ENCODE data around the gene NDFIP1. TPM values are rescaled to one million over a fixed set of nuclear protein-coding genes. Genes with fewer than 3 reads are reported as not detected.

Gene NDFIP1
- total and polyA plus RNA-seq, 10 of the 15 experiments (the other 5 are each of a cell fraction or from before 2014, with no cell fraction given), result 0.08 to 2.7 (median 0.92) TPM

GRCh38 chr5:142184988-142185387 lies 76.4 kb downstream of the NDFIP1 start (continued):
- TF ChIP-seq POU2F2 (IDR thresholded peaks at IDR 0.05; ENCODE audit: borderline replicate concordance, low read depth, low read length), result no peak
- TF ChIP-seq REST (IDR thresholded peaks at IDR 0.05; ENCODE audit: low read depth, low read length), result no peak
- no peak for TF ChIP-seq USF2 (IDR thresholded peaks at IDR 0.05; ENCODE audit: borderline replicate concordance, low read depth, low read length)
- no peak for TF ChIP-seq ZNF207 (IDR thresholded peaks at IDR 0.05; ENCODE audit: borderline replicate concordance)
- no peak for TF ChIP-seq MLLT1 (IDR thresholded peaks at IDR 0.05)

GRCh38 chr5:142186514-142186856 lies 77.9 kb downstream of the NDFIP1 start:
- H3K4me1 ChIP-seq (ENCODE audit: control insufficient read depth, insufficient read depth, low read length), result no peaks in the 10 kb centered on the region
- no peak for TF ChIP-seq PAX5 (IDR thresholded peaks at IDR 0.05; ENCODE audit: borderline replicate concordance, low read depth, low read length)
- TF ChIP-seq TAF1 (IDR thresholded peaks at IDR 0.05; ENCODE audit: borderline replicate concordance, low read depth, low read length), result no peak
- no peak for TF ChIP-seq MTA2 (IDR thresholded peaks at IDR 0.05; ENCODE audit: low read depth)
- TF ChIP-seq GABPA (IDR thresholded peaks at IDR 0.05; ENCODE audit: low read depth), result no peak
- TF ChIP-seq TCF3 (IDR thresholded peaks at IDR 0.05; ENCODE audit: borderline replicate concordance, insufficient read depth, low read depth, low read length), result no peak
- TF ChIP-seq RELB (IDR thresholded peaks at IDR 0.05; ENCODE audit: low read depth), result no peak
- no peak for TF ChIP-seq GATAD2B (conservative IDR thresholded peaks at IDR 0.05; ENCODE audit: low read depth)
- H3K4me3 ChIP-seq, result no peak overlapping the region
- no TSS peak for BruUV-seq (replicated peaks)
- no peak overlapping the region for H3K27ac ChIP-seq (ENCODE audit: control insufficient read depth, insufficient read depth)
- FAIRE-seq (no peak), ATAC-seq (no peak), DNase-seq (ENCODE audit: low read depth, low spot score) (no peak)
- no peaks in the 10 kb centered on the region for H3K79me2 ChIP-seq (ENCODE audit: control insufficient read depth, insufficient read depth, low read length)
- peaks cover 0 to 2% of the 10 kb centered on the region in 2 experiments; a peak in 2 of 4 replicates for H3K27me3 ChIP-seq (replicated peaks in 1 of 2; ENCODE audit: control insufficient read depth in 2 of 2, insufficient read depth in 2 of 2, low read length in 1 of 2)
- H3K9me3 ChIP-seq (replicated peaks; ENCODE audit: control insufficient read depth, insufficient read depth, low read length), result no peaks in the 10 kb centered on the region
- ChIA-PET SMC1A (ENCODE audit: uncharacterized antibody, unreplicated experiment) (interaction anchor here (1.0 kb wide), 1 partner anchor 196 kb away, joined by 3 read pairs; no protein-coding TSS in a partner anchor), CTCF (interaction anchor here (1.2 kb wide), 1 partner anchor 32 kb away, joined by 3 read pairs; no protein-coding TSS in a partner anchor), RAD21 (ENCODE audit: unreplicated experiment) (no interaction called here), POLR2A (no interaction called here)
- no peaks in the 10 kb centered on the region for H3K36me3 ChIP-seq (ENCODE audit: control insufficient read depth in 2 of 2, insufficient read depth in 2 of 2, low read length in 1 of 2)
- in situ Hi-C loops (cut with MboI) (no loop called here), intact Hi-C loops (cut with micrococcal nuclease; ENCODE audit: unreplicated experiment) (no loop called here)
- no peaks in the 10 kb centered on the region for H4K20me1 ChIP-seq (ENCODE audit: control insufficient read depth, insufficient read depth)
- no peak overlapping the region for H3K9ac ChIP-seq (ENCODE audit: control insufficient read depth, insufficient read depth, low read length)
- no peak overlapping the region for H3K4me2 ChIP-seq (ENCODE audit: control insufficient read depth, insufficient read depth)
- H2AFZ ChIP-seq (ENCODE audit: control insufficient read depth, low read depth, low read length), result no peak overlapping the region

All from GM12878 (cell line).